PC-3 (cell line): ENCODE measurements around the gene SLC12A2. TPM values are rescaled to one million over a fixed set of nuclear protein-coding genes. Genes with fewer than 3 reads are reported as not detected.

ENCODE experiments used
- ATAC-seq: fragments of 200-7000 bp; cut with Tn5 transposase; 2 replicates; pipeline ENCODE4 v1.9.1; 2020; ENCODE audit warnings: mild to moderate bottlenecking, moderate library complexity
- BruUV-seq: library from RNA; stranded (reverse); fragments of 400-500 nt; replicated peaks from 2 replicates; lab custom pipeline; 2021; lab: Mats Ljungman, UMichigan
- CTCF ChIA-PET: fragments of 300-600 bp; sonication (Branson Sonifier 250); formaldehyde crosslinking; loops from one replicate; lab custom pipeline; 2022; ENCODE audit warnings: antibody characterized with exemption; lab: Charles Lee
- POLR2A ChIA-PET: fragments of 300-600 bp; sonication (Branson Sonifier 250); formaldehyde crosslinking; loops from one replicate; lab custom pipeline; 2022; ENCODE audit warnings: antibody characterized with exemption; ENCODE audit not compliant: unreplicated experiment; lab: Charles Lee
- DNase-seq: peaks from one replicate; pipeline ENCODE4 v3.0.0-alpha.2; 2015
- H2AFZ ChIP-seq: fragments of 300-600 bp; sonication (generic); 2 replicates; pipeline ENCODE4 v1.6.0; 2016; ENCODE audit warnings: antibody characterized with exemption, low read length
- H3F3A ChIP-seq: fragments of 300-600 bp; sonication (generic); one replicate; pipeline ENCODE4 v1.6.0; 2017; ENCODE audit warnings: antibody characterized with exemption, low read length, control low read depth, mild to moderate bottlenecking; ENCODE audit not compliant: unreplicated experiment
- H3K27ac ChIP-seq: fragments of 300-600 bp; sonication (generic); 2 replicates; pipeline ENCODE4 v1.5.1; 2016; ENCODE audit warnings: mild to moderate bottlenecking, low read length
- H3K27me3 ChIP-seq: fragments of 300-600 bp; sonication (generic); 2 replicates; pipeline ENCODE4 v1.6.1; 2016; ENCODE audit warnings: low read length, mixed read lengths
- H3K36me3 ChIP-seq: fragments of 300-600 bp; sonication (generic); 2 replicates; pipeline ENCODE4 v1.6.1; 2016; ENCODE audit warnings: low read depth, mixed run types, low read length, mixed read lengths
- H3K4me1 ChIP-seq: fragments of 300-600 bp; sonication (generic); 2 replicates; pipeline ENCODE4 v1.5.1; 2016; ENCODE audit warnings: low read length; ENCODE audit not compliant: insufficient read depth
- H3K4me2 ChIP-seq: fragments of 300-600 bp; sonication (generic); 2 replicates; pipeline ENCODE4 v1.6.0; 2016; ENCODE audit warnings: low read length
- H3K4me3 ChIP-seq: fragments of 300-600 bp; sonication (generic); 2 replicates; pipeline ENCODE4 v1.5.1; 2016; ENCODE audit warnings: mild to moderate bottlenecking, low read length, mixed read lengths
- H3K79me2 ChIP-seq: fragments of 300-600 bp; sonication (generic); 2 replicates; pipeline ENCODE4 v1.6.1; 2017; ENCODE audit warnings: low read length, mixed read lengths
- H3K9ac ChIP-seq: fragments of 300-600 bp; sonication (generic); 2 replicates; pipeline ENCODE4 v1.6.0; 2016; ENCODE audit warnings: mild to moderate bottlenecking, low read length
- H3K9me2 ChIP-seq: fragments of 300-600 bp; sonication (generic); replicated peaks from 2 replicates; pipeline ENCODE4 v1.6.1; 2016; ENCODE audit warnings: mixed run types, low read length, mixed read lengths
- H3K9me3 ChIP-seq: fragments of 300-600 bp; sonication (generic); 2 replicates; pipeline ENCODE4 v1.6.1; 2016; ENCODE audit warnings: low read length, mixed read lengths
- H4K20me1 ChIP-seq: fragments of 300-600 bp; sonication (generic); 2 replicates; pipeline ENCODE4 v1.6.1; 2016; ENCODE audit warnings: low read length, mixed read lengths
- CTCF ChIP-seq: fragments of 300-600 bp; sonication (generic); conservative IDR thresholded peaks from 2 replicates; pipeline ENCODE4 v1.5.1; 2017; ENCODE audit warnings: antibody characterized with exemption, low read depth, mild to moderate bottlenecking, low read length
- EZH2 ChIP-seq: fragments of 300-600 bp; sonication (generic); IDR thresholded peaks from one replicate; pipeline ENCODE4 v1.6.1; 2017; ENCODE audit warnings: antibody characterized with exemption, mild to moderate bottlenecking, low read length; ENCODE audit not compliant: unreplicated experiment
- EZH2phosphoT487 ChIP-seq: fragments of 300-600 bp; sonication (generic); IDR thresholded peaks from 2 replicates; pipeline ENCODE4 v1.6.1; 2018; ENCODE audit warnings: mild to moderate bottlenecking, antibody characterized with exemption, low read length, borderline replicate concordance
- intact Hi-C: fragments of 100-400 bp; cut with micrococcal nuclease; formaldehyde crosslinking; loops from 2 replicates; pipeline ENCODE4 v1.9.0; 2023
- total RNA-seq: library from RNA; depleted of rRNA; stranded (reverse); fragments of >200 nt; gene quantifications from 2 replicates; pipeline ENCODE4 v1.2.3, GENCODE V29; 2014

The SLC12A2 gene
- total RNA-seq, 1 experiment from 2014 or later: 33.9 TPM

GRCh38 chr5:128085413-128085812 is 1.8 kb downstream of the SLC12A2 start:
- DNase-seq (peak; percentile 30), ATAC-seq (no peak)
- H3K36me3 ChIP-seq: no peaks in the 10 kb centered on the region
- H3F3A ChIP-seq: no peaks in the 10 kb centered on the region
- peaks cover 34% of the 10 kb centered on the region for H4K20me1 ChIP-seq
- no TSS peak for BruUV-seq
- H3K4me1 ChIP-seq: peaks cover 35% of the 10 kb centered on the region
- peak overlapping the region; percentile 89 for H3K4me3 ChIP-seq
- no peaks in the 10 kb centered on the region for H3K27me3 ChIP-seq
- peak overlapping the region; percentile 90 for H3K9ac ChIP-seq
- TF ChIP-seq CTCF (no peak), EZH2phosphoT487 (no peak), EZH2 (no peak)
- POLR2A ChIA-PET: interaction anchor here (0.8 kb wide), 1 partner anchor 161 kb away, joined by 5 read pairs; no protein-coding TSS in a partner anchor
- no peaks in the 10 kb centered on the region for H3K9me3 ChIP-seq
- intact Hi-C loops: no loop called here
- no peak overlapping the region for H3K27ac ChIP-seq
- peak overlapping the region; percentile 100 for H3K4me2 ChIP-seq
- no peaks in the 10 kb centered on the region for H3K9me2 ChIP-seq
- H3K79me2 ChIP-seq: peaks cover 79% of the 10 kb centered on the region
- H2AFZ ChIP-seq: no peak overlapping the region
- CTCF ChIA-PET: no interaction called here

- DNase-seq: no peak
- no peaks in the 10 kb centered on the region for H3F3A ChIP-seq
These were observed 8.0 kb downstream of the SLC12A2 start for GRCh38 chr5:128091579-128091978.

More at GRCh38 chr5:128091579-128091978, 8.0 kb downstream of the SLC12A2 start:
- TF ChIP-seq EZH2phosphoT487 (no peak), EZH2 (no peak), CTCF (no peak)
- ATAC-seq: no peak
- H3K9me3 ChIP-seq: no peaks in the 10 kb centered on the region
- no peak overlapping the region for H3K4me3 ChIP-seq
- intact Hi-C loops: no loop called here
- no peaks in the 10 kb centered on the region for H3K27me3 ChIP-seq
- peaks cover 53% of the 10 kb centered on the region for H3K79me2 ChIP-seq
- H3K9me2 ChIP-seq: no peaks in the 10 kb centered on the region
- ChIA-PET CTCF (interaction anchor here (0.6 to 0.7 kb wide), 2 partner anchors 10 to 53 kb away, joined by 3 read pairs; no protein-coding TSS in a partner anchor), POLR2A (no interaction called here)
- no peak overlapping the region for H2AFZ ChIP-seq
- BruUV-seq: no TSS peak
- peaks cover 6% of the 10 kb centered on the region for H3K4me1 ChIP-seq
- peaks cover 11% of the 10 kb centered on the region for H4K20me1 ChIP-seq
- no peak overlapping the region for H3K4me2 ChIP-seq
- H3K27ac ChIP-seq: no peak overlapping the region
- no peak overlapping the region for H3K9ac ChIP-seq
- H3K36me3 ChIP-seq: peaks cover under 1% of the 10 kb centered on the region; the same call in 1 of the 2 replicates
